GM12801 (cell line): ENCODE results near the gene GRIN2D.

Experiments used
- TF ChIP-seq, protein P1 (sequence below): IDR thresholded peaks from one replicate; pipeline ENCODE4 v1.5.1; 2011; ENCODE audit warnings: control low read depth; ENCODE audit not compliant: insufficient read length; ENCODE audit errors: extremely low read depth

Gene GRIN2D

DNA sequence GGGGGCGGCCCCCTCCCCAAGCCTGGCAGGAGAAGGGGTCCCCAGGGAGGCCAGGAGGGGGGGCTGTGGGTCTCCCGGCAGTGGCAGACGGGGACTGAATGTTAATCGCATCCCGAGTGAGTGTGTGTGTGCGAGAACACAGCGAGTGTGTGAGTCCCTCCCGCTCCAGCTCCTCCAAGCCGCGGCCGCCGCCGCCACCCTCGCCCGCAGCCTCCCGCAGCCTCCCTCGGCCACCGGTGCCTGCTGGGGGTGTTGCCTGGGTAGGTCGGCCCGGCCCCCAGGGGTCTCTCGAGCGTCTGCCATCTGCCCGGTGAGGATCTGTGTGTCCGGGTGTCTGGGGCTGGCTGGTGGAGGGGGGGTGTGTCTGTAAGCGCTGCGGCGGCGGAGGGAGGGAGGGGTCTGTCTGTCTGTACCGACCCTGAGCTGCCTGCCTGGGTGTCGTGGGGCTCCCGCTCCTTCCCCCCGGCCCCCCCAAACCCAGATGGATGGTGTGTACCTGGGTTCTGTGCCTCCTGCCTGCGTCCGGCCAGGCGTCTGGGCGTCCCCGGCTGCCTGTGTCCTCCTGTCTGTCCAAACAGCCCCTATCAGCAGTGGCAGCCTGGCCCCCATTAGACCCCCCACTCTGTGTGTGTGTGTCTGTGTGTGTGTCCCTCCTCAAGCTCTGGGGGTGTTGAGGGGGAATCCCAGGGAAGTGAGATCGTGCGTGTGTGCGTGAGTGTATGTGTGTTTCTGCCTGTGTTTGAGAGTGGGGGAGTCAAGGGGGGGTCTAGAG is at the start of gene GRIN2D:
GRIN2D (plus strand) TSS at position 110 of the 772 bp plus-strand sequence. CDS start 4,725 bp downstream, outside the sequence.
- TF ChIP-seq, protein P1, sequence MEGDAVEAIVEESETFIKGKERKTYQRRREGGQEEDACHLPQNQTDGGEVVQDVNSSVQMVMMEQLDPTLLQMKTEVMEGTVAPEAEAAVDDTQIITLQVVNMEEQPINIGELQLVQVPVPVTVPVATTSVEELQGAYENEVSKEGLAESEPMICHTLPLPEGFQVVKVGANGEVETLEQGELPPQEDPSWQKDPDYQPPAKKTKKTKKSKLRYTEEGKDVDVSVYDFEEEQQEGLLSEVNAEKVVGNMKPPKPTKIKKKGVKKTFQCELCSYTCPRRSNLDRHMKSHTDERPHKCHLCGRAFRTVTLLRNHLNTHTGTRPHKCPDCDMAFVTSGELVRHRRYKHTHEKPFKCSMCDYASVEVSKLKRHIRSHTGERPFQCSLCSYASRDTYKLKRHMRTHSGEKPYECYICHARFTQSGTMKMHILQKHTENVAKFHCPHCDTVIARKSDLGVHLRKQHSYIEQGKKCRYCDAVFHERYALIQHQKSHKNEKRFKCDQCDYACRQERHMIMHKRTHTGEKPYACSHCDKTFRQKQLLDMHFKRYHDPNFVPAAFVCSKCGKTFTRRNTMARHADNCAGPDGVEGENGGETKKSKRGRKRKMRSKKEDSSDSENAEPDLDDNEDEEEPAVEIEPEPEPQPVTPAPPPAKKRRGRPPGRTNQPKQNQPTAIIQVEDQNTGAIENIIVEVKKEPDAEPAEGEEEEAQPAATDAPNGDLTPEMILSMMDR = no peak

GRCh38 chr19:48344892-48345291 is 48.6 kb upstream of the GRIN2D start:
- TF ChIP-seq, protein P1 = no peak

- TF ChIP-seq, protein P1 = no peak
These were observed 47.3 kb upstream of the GRIN2D start for GRCh38 chr19:48346191-48346590.

GRCh38 chr19:48348045-48348444 is 45.4 kb upstream of the GRIN2D start:
- TF ChIP-seq, protein P1 = no peak

GRCh38 chr19:48348737-48349136 is 44.7 kb upstream of the GRIN2D start:
- TF ChIP-seq, protein P1 = no peak

GRCh38 chr19:48350856-48351255 is 42.6 kb upstream of the GRIN2D start:
- TF ChIP-seq, protein P1 = no peak

- TF ChIP-seq, protein P1 = no peak
These were observed 42.1 kb upstream of the GRIN2D start for GRCh38 chr19:48351341-48351752.

GRCh38 chr19:48353677-48354076 is 39.8 kb upstream of the GRIN2D start:
- TF ChIP-seq, protein P1 = no peak
